Inflammatory macrophage treated with lipopolysaccharide for 4 hours (primary cell): Measurements from ENCODE around the gene CNDP1.
A peak's percentile ranks its signal among the peaks of the same experiment; 100 is the strongest.

Source experiments
- DNase-seq: peaks from one replicate; pipeline ENCODE4 v3.0.0-alpha.2; 2020

The CNDP1 gene

DNA sequence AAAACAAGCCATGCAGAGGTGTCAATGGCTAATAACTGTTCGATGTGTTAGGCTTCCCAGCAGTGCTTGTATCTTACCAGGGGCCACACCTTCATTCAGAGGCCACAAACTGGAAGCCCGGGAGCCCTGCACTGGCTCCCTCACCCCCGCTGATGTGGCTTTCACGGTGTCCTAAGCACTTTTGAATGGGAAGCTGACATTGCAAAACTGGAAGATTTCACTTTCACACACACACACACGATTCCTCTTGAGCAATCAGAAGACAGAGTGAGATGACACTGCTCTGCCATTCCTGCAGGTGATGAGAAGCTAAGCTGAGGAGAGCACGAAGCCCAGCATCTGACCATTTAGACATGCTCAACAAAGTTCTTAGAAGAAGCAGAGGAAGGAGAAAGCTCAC lies 54.7 kb downstream of the CNDP1 start:
- DNase-seq = peak; percentile 92

DNA sequence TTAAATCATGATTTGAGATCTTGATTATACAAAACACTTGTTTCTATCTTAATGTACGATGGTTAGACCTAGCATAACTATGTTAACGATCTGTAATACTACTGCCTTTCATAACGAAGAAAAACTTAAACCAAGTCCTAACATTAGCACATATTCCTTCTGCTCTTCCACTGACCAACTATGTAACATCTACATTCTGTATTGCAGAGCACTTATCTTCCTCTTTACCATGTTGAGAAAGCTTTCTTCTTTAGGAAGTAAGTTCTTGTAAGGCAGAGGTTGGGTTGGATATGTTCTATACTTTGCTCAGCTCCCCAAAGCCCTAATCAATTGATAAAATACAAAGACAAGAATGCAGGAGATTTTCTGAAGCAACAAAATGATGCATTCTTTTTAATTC lies 55.5 kb downstream of the CNDP1 start:
- DNase-seq = peak; percentile 87

GRCh38 chr18:74590671-74591070 lies 56.4 kb downstream of the CNDP1 start:
- peak; percentile 88 for DNase-seq

DNA sequence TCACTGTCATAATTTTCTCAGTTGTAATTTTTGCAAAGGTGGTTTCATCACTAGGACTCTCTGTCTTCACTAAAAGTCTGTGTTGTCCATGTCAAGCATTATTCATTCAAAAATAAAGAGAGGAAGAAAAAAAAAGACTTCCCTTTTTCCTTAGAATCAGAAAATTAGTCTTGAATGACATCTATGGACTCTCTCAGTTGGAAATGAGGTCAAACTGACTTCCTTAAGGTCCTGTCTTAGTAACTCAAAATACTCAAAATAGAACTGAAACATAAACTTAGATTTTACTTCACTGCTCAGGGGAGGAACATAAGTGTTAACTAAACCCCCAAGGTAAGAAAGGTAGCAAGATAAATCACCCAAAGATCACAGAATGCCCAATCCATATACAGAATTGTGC lies 61.1 kb downstream of the CNDP1 start:
- DNase-seq = peak; percentile 89

DNA sequence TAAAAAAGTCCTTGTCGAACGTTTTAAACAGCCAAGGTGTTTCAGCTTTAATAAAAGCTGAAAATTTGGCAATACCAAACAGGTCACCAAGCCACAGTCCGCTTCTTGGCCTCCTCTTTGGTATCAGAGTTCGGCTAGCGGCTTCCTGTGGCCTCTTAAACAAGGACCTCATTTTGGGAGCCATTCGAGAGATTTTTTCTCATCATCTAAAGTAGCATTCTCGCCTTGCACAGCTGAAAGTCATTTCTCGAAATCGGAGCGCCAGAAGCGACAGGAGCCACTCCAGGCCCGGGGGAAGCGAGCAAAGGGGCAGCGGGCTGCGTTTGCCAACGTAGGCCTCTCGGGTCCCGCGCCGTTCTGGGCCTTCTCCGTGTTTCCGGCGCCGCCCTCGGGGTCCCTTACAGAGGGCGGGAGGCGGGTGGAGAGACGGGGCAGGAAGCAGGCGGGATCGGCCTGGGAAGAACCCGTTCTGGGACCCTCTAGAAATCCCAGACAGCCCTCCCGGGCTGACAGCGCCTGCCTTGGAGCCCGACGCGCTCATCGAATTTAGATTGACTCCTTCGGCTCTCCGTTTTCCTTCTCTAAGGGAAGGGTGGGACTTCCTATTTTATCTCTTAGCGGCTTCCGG lies 62.8 kb downstream of the CNDP1 start:
- peak; percentile 76 for DNase-seq

DNA sequence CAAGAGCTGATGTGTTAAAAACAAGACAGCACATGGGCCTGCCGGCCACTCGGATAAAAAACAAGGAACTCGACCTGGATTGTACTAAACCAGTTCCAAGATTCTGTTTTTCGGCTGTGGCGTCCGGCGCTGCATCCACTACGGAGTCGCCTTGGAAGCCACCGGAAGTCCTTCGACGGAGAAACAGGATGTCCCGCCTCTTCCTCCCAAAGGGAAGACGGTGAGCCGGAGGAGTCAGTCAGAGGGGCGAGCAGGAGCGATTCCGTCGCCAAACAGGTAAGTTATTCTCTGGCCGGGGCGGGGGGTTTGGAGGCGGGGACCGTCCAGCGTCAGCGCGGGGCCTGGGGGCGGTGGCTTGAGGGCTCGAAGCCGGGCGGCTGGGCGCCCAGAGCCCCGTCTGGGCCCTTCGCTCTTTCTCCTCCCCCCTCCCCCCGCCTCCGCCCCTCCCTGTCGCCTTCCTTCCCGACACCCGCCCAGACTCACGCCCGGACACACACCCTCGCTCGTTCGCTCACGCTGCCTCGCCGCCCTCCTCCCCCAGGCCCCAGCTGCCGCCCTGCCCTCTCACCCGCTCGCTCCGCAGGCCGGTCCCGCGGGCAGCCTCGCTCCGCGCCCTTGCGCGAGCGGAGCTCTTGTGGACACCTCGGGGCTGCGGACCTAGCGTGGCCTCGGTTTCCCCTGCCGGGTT lies 63.5 kb downstream of the CNDP1 start, which contains the start of gene ZNF407:
TSS of gene ZNF407 (plus strand) at position 209 of the 688 bp plus-strand sequence. CDS start 33,150 bp downstream, outside the sequence.
- peak; percentile 88 for DNase-seq

GRCh38 chr18:74598350-74599001 lies 64.2 kb downstream of the CNDP1 start:
- peak; percentile 44 for DNase-seq

- DNase-seq = no peak
Measured at GRCh38 chr18:74604361-74604760, 70.1 kb downstream of the CNDP1 start.

DNA sequence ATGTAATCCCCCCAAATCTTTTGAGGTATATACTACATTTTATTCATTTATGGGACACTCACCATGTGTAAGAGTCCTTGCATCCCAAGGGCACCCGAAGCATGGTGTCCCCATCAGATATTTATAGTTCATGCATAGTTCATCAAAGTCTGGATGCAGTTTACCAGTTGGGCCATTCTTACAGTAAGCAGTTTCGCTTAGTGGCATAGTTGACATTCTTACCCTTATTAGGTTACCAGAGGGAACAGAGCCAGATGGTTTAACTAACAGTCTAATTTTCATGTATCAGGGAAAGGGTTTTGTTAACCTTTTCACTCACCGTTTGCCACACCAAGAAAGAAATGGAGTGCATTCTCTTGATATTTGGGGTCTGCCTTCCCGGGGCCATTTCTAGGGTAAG lies 70.5 kb downstream of the CNDP1 start:
- no peak for DNase-seq

GRCh38 chr18:74608681-74609080 lies 74.4 kb downstream of the CNDP1 start:
- DNase-seq = no peak

- peak; percentile 50 for DNase-seq
Measured at GRCh38 chr18:74609535-74609934, 75.2 kb downstream of the CNDP1 start.

DNA sequence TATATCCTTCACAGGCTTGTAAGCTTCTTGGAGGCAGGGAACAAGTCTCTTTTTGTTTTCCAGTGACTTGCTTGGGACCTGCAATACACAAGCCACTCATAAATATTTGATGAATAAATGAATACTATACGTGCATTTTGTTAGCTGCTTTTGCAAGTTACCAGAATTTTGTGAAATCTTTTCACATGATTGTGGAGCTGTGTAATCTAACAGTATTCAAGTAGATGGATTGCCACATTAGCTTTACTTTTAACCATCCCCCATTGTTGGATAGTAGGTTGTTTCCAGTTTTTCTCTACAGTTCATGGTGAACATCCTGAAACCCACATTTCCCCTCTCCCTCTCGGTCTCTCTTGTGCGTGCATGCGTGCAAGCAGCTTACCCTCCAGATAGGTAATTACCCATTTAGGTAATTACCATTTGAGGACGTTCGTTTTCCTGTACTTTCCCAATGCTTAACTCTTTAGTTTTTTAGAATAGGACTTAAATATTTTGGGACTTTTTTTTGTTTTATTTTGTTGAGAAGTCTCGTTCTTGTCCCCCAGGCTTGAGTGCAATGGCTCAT lies 75.8 kb downstream of the CNDP1 start:
- peak; percentile 59 for DNase-seq

GRCh38 chr18:74610860-74611259 lies 76.6 kb downstream of the CNDP1 start:
- DNase-seq = no peak

GRCh38 chr18:74611765-74612164 lies 77.5 kb downstream of the CNDP1 start:
- no peak for DNase-seq

- DNase-seq = peak; percentile 59
Measured at GRCh38 chr18:74613381-74613780, 79.1 kb downstream of the CNDP1 start.

DNA sequence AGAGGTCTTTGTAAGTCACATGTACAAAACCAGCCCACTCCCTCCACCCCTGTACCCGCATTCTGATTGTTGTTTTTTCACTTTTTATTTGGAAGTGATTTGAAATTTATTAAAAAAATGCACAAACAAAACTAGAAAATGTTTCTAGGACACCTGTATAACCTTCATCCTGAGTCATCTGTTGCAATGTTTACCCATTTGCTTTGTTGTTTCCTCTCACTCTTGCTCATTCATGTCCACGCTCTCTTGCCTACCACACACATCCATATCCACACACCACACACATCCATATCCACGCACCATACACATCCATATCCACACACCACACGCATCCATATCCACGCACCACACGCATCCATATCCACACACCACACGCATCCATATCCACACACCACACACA lies 82.2 kb downstream of the CNDP1 start:
- DNase-seq = no peak

GRCh38 chr18:74617486-74617885 lies 83.2 kb downstream of the CNDP1 start:
- no peak for DNase-seq

DNA sequence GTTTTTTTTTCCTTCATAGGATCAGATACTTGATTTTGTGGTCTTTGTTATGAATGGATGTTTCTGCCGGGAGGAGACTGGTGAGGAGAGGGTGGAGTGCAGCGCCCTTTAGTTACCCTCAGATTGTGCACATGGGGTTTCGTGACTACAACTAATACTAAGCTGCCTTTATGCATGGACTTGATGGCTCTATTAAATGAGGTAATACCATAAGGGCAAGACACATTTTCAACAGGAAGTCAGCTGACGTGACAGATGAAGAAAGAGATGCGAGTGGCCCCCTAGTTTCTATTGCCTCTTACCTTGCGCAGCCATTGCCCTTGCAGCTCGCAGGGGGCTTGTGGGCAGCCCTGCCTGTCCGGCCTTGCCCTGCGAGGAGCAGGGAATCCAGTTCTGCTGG lies 87.8 kb downstream of the CNDP1 start:
- DNase-seq = peak; percentile 21

DNA sequence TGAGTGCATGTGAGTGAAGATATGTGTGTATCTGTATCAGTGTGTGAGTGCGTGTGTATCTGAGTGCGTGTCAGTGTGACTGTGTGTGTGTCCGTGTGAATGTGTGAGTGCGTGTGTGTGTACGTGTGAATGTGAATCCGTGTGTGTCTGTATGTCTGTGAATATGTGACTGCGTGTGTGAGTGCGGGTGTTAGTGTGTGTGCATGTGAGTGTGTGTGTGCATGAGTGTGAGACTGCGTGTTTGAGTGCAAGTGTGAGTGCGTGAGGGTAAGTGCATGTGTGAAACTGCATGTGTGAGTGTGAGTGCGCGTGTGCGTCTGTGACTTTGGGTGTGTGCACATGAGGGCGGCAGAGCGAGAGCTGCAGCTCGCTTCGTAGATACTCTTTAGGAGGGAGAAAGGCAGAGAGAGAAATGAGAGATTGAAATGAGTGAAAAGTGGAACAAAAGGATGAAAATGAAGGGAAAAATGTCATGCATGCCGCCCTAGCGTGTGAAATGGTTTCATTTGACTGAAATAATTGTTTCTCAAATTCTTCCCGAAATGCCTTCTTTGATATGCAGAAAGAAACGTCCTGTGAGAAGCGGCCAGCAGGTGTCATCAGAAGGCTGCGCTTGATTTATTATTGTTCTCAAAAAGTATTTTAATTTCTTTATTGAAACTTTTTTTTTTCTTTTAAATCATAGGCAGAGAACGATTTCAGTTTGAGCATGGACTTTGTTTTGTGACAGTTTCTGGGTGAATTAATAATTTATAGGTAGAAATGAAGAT lies 88.9 kb downstream of the CNDP1 start:
- DNase-seq = no peak

- DNase-seq = no peak
Measured at GRCh38 chr18:74624466-74624865, 90.2 kb downstream of the CNDP1 start.

DNA sequence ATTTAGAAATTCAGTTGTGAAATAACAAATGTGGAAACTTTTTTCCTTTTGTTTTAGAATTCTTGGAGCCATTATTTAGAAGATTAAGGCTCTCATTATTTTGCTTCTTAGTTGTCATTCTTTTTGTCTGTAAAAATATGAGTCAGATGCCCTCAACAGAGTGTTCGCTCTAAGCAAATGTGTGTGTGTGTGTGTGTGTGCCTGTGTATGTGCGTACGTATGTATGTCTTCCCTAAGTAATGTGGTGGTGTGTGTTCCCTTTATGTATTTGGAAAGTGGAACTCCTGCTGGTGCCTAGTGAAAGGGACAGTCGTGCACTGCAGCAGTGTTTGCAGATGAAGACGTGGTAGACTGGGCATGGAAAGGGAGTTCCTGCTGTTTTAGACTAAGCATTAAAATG lies 90.9 kb downstream of the CNDP1 start:
- DNase-seq = peak; percentile 10

DNA sequence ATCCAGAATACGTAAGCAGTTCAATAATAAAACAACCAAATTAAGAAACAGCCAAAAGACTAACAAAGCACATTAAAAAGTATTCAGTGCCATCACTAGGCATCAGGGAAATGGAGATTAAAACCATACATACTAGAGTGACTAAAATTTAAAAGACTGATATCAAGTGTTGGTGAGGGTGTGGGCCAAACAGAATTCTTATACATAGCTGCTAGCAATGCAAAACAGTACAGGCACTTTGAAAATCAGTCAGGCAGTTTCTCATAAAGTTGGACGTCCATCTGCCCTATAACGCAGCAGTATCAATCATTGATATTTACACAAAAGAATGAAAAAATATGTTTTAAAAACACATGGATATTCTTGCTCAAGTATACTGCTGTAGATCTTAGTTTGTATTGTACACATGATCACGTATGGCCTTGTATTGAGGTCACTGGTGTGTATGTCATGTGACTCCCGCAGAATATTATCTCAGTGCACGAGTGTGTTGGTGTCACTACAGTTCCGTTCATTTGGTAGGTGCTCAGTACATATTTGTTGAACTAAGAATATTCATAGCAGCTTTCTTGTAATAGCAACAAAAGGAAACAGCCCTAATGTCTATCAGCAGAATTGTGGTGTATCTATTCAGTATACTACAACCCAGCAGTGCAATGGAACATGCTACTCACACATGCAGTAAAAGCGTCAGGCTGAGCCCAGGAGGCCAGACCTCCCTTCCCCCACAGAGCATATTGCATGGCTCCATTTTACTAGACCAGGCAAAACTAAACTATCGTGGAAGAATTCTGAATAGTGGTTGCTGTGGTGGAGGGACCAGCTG lies 92.0 kb downstream of the CNDP1 start:
- DNase-seq = no peak
